SK-MEL-5 (cell line): ENCODE data around the gene SLC35E1. TPM values are rescaled to one million over a fixed set of nuclear protein-coding genes. Genes with fewer than 3 reads are reported as not detected.
A peak's percentile ranks its signal among the peaks of the same experiment; 100 is the strongest.

ENCODE experiments used
- DNase-seq: peaks from one replicate; pipeline ENCODE4 v3.0.0-alpha.2; 2016; ENCODE audit warnings: low read depth, low spot score
- in situ Hi-C: cut with HindIII; loops from 2 replicates; pipeline ENCODE4 v1.10.0; 2016; ENCODE audit warnings: low sequenced_read_pairs, high pct_unique_total_duplicates, low pct_unique_long_range_greater_than_20kb
- total RNA-seq: library from RNA; depleted of rRNA; stranded (reverse); fragments of >200 nt; shearing (Covaris generic); gene quantifications from 2 replicates; pipeline ENCODE4 v1.2.3, GENCODE V29; 2014

The SLC35E1 gene
- total RNA-seq, 1 experiment from 2014 or later: 19.8 TPM

GRCh38 chr19:16601378-16602052 is 29.3 kb upstream of the SLC35E1 start:
- in situ Hi-C loops: no loop called here
- DNase-seq: no peak

DNA sequence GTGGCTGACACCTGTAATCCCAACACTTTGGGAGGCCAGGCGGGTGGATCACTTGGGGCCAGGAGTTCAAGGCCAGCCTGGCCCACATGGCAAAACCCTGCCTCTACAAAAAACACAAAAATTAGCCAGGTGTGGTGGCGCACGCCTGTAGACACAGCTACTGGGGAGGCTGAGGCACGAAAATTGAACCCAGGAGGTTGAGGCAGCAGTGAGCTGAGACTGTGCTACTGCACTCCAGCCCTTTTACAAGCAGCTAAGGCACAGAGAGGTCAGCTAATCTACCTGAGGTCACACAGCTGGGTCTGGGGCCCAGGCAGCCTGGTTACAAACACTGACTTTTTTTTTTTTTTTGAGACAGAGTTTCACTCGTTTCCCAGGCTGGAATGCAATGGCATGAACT is 28.6 kb upstream of the SLC35E1 start:
- in situ Hi-C loops: no loop called here
- no peak for DNase-seq

- in situ Hi-C loops: no loop called here
- DNase-seq: no peak
Observed at GRCh38 chr19:16599655-16600346, 27.6 kb upstream of the SLC35E1 start.

GRCh38 chr19:16598848-16599247 is 26.6 kb upstream of the SLC35E1 start:
- in situ Hi-C loops: no loop called here
- no peak for DNase-seq

DNA sequence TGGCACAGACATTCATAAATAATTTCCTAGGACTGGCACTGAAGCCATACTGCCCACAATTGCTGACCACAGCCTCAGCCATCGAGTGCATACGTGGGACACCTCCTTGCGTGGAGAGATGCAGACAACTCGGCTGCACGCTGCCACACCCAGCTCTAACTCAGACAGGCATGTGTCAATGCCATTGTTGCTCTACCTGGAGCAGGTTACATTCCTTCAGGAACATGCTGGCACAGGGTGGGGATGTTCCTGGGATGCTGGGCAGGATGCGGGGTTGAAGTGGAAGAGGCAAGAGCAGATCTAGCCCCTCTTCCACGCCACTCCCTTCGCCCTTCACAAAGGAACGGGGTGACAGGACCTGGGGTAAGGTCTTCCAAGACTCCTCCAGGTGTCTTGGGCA is 24.2 kb upstream of the SLC35E1 start:
- in situ Hi-C loops: no loop called here
- no peak for DNase-seq

- in situ Hi-C loops: no loop called here
- no peak for DNase-seq
Observed at GRCh38 chr19:16595097-16595496, 22.9 kb upstream of the SLC35E1 start.

DNA sequence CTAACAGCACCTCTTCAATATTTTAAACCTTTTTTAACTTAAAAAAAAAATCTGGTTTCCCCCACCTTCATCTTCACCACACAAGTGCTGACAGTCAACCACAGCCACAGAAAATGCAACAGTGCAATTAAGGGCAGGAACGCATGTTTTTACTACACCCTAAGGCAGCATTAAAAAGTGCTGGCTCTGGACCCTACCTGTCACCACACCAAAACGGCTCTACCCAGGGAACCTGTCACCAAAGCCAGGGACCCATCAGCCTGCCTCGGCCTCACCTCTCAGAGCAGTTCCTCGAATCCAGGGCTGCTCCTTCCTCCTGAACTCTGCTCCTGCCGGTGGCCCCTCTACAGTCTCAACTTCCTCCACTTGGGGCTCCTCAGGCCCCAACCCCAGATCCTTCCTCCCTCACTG is 22.5 kb upstream of the SLC35E1 start:
- DNase-seq: no peak
- in situ Hi-C loops: no loop called here

- in situ Hi-C loops: no loop called here
- no peak for DNase-seq
Observed at GRCh38 chr19:16594131-16594586, 21.9 kb upstream of the SLC35E1 start.

- in situ Hi-C loops: no loop called here
- no peak for DNase-seq
Observed at GRCh38 chr19:16593181-16593580, 21.0 kb upstream of the SLC35E1 start.

GRCh38 chr19:16591803-16592556 is 19.8 kb upstream of the SLC35E1 start:
- in situ Hi-C loops: no loop called here
- DNase-seq: no peak

DNA sequence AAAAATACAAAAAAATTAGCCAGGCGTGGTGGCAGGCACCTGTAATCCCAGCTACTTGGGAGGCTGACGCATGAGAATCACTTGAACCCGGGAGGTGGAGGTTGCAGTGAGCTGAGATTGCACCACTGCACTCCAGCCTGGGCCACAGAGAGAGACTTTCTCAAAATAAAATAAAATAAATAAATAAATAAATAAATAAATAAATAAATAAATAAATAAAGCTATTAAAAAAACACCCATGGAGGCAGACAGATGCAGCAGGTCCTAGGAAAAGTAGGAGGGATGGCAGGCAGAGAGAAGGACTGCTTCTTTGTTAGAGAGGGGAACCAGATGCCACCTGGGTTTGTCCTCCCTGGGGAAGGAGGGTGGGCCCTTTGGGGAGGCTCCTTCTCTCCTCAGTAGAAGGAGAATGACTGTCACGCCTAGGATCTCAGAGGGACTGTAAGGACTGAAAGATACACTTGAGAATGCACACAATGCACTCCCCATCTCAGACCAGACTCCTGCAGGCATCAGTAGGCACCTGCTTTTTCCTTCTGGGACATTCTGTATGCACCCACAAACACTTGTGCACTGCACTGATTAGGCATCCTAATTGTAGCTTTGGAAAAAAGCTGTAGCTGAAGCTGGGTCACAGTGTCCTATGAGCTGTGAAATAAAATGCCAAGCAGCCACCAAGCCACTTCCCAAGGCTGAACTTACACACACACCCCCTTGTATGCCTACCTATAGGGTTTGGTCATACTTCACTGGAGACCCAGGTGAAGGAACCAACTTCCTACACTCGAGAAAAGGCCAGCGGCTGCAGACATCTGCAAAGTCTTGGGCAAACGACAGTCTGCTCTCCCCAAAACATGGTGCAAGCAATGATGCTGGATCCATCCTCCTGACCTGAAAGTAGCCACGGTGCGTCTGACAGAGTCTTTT is 18.9 kb upstream of the SLC35E1 start:
- in situ Hi-C loops: no loop called here
- DNase-seq: no peak

DNA sequence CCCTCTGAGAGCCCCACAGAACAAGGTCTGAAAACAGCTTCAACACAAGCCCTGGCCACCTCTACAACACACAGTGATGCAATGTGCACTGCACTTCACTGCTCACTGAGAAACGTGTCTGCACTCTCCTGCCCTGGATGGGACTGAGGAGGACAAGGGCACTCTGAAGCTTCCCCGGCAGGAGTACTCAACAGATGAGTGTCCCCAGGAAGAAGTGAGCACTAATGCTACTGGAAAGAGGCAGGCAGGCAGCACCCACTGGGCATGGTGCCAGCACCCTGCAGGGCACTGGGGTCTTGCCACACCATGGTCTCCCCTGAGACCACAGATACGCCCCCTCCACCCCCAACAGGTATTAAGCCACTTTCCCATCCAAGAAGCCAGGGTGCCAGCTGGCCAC is 17.7 kb upstream of the SLC35E1 start:
- in situ Hi-C loops: no loop called here
- DNase-seq: no peak

DNA sequence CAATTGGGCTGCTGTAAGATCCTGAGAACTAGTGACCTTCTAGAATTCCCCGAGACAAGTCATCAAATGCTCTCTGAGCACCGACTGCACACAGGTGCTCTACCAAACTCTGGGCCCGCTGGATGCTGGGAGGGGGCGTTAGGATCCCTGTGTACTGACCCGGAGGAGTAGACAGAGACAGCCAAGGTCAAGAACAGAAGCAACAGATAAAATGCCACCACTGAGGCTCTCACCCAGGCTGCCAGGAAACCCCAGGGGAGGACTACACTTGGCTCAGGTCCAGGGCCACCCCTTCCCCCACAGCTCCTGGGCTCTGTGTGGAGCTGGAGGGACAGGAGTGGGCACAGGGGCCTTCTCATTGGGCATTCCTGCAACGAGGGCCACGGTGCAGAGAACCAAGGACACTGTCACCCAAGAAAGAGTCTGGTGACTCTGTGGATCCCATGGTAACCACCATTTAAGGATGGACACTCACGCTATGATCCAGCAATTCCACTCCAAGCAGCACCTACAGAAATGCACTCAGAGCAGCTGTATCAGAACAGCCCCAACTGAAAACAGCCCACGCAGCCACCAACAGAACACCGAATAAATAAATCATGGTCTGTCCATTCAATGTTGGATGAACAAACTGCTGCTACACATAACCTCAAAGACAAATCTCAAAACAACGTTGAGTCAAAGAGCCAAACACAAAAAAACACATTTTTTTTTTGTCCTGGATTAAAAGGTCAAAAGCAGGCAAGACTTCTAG is 16.8 kb upstream of the SLC35E1 start:
- DNase-seq: no peak
- in situ Hi-C loops: no loop called here

- peak; percentile 25 for DNase-seq
- in situ Hi-C loops: no loop called here
Observed at GRCh38 chr19:16587833-16588823, 15.9 kb upstream of the SLC35E1 start.

GRCh38 chr19:16586991-16587832 is 15.0 kb upstream of the SLC35E1 start:
- DNase-seq: no peak
- in situ Hi-C loops: no loop called here
